Esophagus muscularis mucosa (tissue), 4 donors: Measurements from ENCODE around the gene INSR. TPM values are rescaled to one million over a fixed set of nuclear protein-coding genes. Genes with fewer than 3 reads are reported as not detected.

Source experiments
- DNase-seq: peaks from one replicate; pipeline ENCODE4 v3.0.0-alpha.2; 2017; ENCODE audit errors: extremely low spot score
- H3K27ac ChIP-seq, 4 donors: fragments of 200-600 bp; sonication (generic); replicated peaks in 1 of 4; 1 replicate in 3 of 4; 2 replicates in 1 of 4; pipeline ENCODE4 v1.5.1; 2016 to 2019; ENCODE audit warnings: mild to moderate bottlenecking in 1 of 4
- H3K27me3 ChIP-seq, 4 donors: fragments of 200-600 bp; sonication (generic); one replicate each; pipeline versions ENCODE4 v1.5.1 to v1.6.0; 2016 to 2019
- H3K36me3 ChIP-seq, 4 donors: fragments of 200-600 bp; sonication (generic); one replicate each; pipeline ENCODE4 v1.5.1; 2016 to 2019
- H3K4me1 ChIP-seq, 4 donors: fragments of 200-600 bp; sonication (generic); one replicate each; pipeline ENCODE4 v1.5.1; 2016 to 2019
- H3K4me3 ChIP-seq, 4 donors: fragments of 200-600 bp; sonication (generic); 1 replicate in 2 of 4; 2 replicates in 2 of 4; pipeline ENCODE4 v1.5.1; 2016 to 2019; ENCODE audit warnings: mild to moderate bottlenecking in 4 of 4, moderate library complexity in 1 of 4
- H3K9me3 ChIP-seq, 4 donors: fragments of 200-600 bp; sonication (generic); 1 replicate in 3 of 4; 2 replicates in 1 of 4; pipeline ENCODE4 v1.5.1; 2016 to 2019
- EP300 ChIP-seq: sonication (generic); formaldehyde crosslinking; IDR thresholded peaks from one replicate; pipeline ENCODE4 v1.6.1; 2017; ENCODE audit warnings: antibody characterized with exemption
- POLR2A ChIP-seq: fragments of 450-650 bp; IDR thresholded peaks from one replicate; pipeline ENCODE4 v1.6.1; 2017; ENCODE audit warnings: antibody characterized with exemption, moderate library complexity, mild to moderate bottlenecking, low read depth
- POLR2AphosphoS5 ChIP-seq, 2 donors: sonication (generic); formaldehyde crosslinking; IDR thresholded peaks; one replicate each; pipeline ENCODE4 v1.6.1; 2017; ENCODE audit warnings: antibody characterized with exemption in 2 of 2
- WGBS: methylation state at CpG from one replicate; pipeline ENCODE4 v1.1.5; 2018; 5-methylcytosine and 5-hydroxymethylcytosine counted together
- intact Hi-C: fragments of 100-400 bp; cut with DNase I; formaldehyde crosslinking; loops from one replicate; pipeline ENCODE4 v1.15.1; 2023
- total RNA-seq, 4 donors: library from RNA; depleted of rRNA; stranded (reverse); fragments of >200 nt; gene quantifications; one replicate each; pipeline versions ENCODE4 v1.1.0 to v1.2.1, GENCODE V29; 2016
- TF ChIP-seq, protein P1 (sequence below), 3 experiments: fragments of 200-600 bp in 2 of 3; fragments of 450-650 bp in 1 of 3; sonication (generic) in 2 of 3; IDR thresholded peaks; one replicate each; pipeline ENCODE4 v1.5.1; 2017 to 2019; ENCODE audit warnings: antibody characterized with exemption in 3 of 3, mild to moderate bottlenecking in 2 of 3, moderate library complexity in 1 of 3

The INSR gene
- total RNA-seq, 4 donors from 2014 or later: 72.3 to 143 (median 92.5) TPM

DNA sequence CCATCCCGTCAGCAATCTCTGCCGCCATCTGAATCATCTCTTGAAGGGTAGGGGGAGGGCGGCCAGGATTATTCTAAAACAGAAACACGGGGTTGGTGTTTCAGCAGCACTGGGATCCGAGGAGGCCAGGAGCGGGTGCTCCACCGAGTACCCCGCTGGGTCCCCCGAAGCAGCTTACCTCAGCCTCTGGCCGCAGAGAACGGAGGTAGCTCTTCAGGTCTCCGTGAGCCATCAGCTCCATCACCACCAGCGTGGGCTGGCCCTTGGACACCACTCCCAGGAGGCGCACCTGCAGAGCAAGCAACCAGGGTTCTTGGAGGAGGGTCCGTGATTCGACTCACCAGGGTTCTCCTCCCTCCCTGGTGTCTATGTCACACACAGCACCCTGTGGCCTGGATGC is 171.5 kb downstream of the INSR start:
- H3K36me3 ChIP-seq: peaks cover 53 to 96% (median 86%) of the 10 kb centered on the region in 4 donors
- 98% methylated on average over 15 of the region's 16 CpGs for WGBS
- no peaks in the 10 kb centered on the region for H3K27me3 ChIP-seq
- intact Hi-C loops: no loop called here
- TF ChIP-seq, protein P1, sequence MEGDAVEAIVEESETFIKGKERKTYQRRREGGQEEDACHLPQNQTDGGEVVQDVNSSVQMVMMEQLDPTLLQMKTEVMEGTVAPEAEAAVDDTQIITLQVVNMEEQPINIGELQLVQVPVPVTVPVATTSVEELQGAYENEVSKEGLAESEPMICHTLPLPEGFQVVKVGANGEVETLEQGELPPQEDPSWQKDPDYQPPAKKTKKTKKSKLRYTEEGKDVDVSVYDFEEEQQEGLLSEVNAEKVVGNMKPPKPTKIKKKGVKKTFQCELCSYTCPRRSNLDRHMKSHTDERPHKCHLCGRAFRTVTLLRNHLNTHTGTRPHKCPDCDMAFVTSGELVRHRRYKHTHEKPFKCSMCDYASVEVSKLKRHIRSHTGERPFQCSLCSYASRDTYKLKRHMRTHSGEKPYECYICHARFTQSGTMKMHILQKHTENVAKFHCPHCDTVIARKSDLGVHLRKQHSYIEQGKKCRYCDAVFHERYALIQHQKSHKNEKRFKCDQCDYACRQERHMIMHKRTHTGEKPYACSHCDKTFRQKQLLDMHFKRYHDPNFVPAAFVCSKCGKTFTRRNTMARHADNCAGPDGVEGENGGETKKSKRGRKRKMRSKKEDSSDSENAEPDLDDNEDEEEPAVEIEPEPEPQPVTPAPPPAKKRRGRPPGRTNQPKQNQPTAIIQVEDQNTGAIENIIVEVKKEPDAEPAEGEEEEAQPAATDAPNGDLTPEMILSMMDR (IDR thresholded peaks at IDR 0.05): no peak
- TF ChIP-seq POLR2A (no peak), EP300 (no peak), POLR2AphosphoS5 (IDR thresholded peaks at IDR 0.05) (no peak)
- no peak overlapping the region for H3K27ac ChIP-seq
- no peak overlapping the region for H3K4me3 ChIP-seq
- H3K9me3 ChIP-seq: peaks cover 0 to 22% (median 15%) of the 10 kb centered on the region in 4 donors
- no peaks in the 10 kb centered on the region for H3K4me1 ChIP-seq
- no peak for DNase-seq

DNA sequence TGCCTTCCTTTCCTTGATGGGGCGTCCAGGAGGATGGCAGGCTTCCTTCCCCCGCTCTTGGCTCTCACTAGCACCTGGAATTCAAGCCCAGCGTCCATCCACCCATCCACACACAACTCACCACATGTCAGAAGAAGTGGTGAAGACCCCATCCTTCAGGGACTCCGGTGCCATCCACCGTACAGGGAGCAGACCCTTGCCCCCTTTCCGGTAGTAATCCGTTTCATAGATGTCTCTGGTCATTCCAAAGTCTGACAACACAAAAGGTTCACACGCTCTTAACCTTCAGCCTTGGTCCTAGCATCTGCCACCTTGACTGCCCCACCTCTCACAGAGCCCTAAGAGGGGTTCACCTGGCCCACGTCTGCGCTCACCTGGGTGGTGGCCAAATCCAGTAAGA is 173.7 kb downstream of the INSR start:
- TF ChIP-seq, protein P1 (IDR thresholded peaks at IDR 0.05): no peak
- TF ChIP-seq POLR2A: no peak
- no peak for TF ChIP-seq POLR2AphosphoS5 (IDR thresholded peaks at IDR 0.05)
- no peak for TF ChIP-seq EP300
- Histone ChIP-seq H3K27ac (no peak overlapping the region), H3K4me1 (no peaks in the 10 kb centered on the region), H3K36me3 (peaks cover 30 to 95% (median 83%) of the 10 kb centered on the region in 4 donors), H3K9me3 (peaks cover 0 to 5% (median 2%) of the 10 kb centered on the region in 4 donors), H3K27me3 (no peaks in the 10 kb centered on the region), H3K4me3 (no peak overlapping the region)
- WGBS: 95% methylated on average over 10 of the region's 10 CpGs
- intact Hi-C loops: no loop called here
- no peak for DNase-seq

DNA sequence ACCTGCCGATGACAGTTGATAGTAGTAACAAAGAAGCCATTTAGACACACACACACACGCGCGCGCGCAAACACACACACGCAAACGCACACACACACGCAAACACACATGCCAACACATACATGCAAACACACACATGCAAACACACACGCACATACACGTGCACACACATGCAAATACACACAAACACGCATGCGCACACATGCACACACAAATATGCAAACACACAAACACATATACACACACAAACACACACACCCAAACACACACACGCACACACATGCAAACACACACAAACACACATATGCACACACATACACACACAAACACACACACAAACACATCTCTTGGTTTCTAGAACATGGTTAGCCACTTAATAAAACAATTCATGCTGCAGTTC is 174.6 kb downstream of the INSR start:
- DNase-seq: no peak
- no peaks in the 10 kb centered on the region for H3K27me3 ChIP-seq
- TF ChIP-seq, protein P1 (IDR thresholded peaks at IDR 0.05): no peak
- TF ChIP-seq POLR2A (no peak), EP300 (no peak)
- intact Hi-C loops: no loop called here
- H3K4me1 ChIP-seq: no peaks in the 10 kb centered on the region
- WGBS: 89% methylated on average over 13 of the region's 14 CpGs
- no peaks in the 10 kb centered on the region for H3K9me3 ChIP-seq
- H3K36me3 ChIP-seq: peaks cover 23 to 95% (median 80%) of the 10 kb centered on the region in 4 donors
- H3K27ac ChIP-seq: no peak overlapping the region
- no peak overlapping the region for H3K4me3 ChIP-seq

DNA sequence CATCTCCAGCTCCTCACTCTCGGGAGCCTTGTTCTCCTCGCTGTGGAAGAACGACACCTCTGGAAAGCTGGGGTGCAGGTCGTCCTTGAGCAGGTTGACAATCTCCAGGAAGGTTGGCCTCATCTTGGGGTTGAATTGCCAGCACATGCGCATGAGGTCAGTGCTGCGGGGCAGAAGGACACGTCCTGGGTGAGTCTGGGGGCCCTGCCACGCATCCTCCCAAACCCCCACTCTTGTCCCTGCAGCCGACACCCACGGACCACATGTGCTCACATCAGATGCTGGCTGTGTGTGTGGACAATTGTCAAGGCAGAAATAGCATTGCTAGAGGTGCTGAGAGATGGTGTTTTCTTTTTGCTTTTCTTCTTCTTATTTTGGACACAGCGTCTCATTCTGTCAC is 177.0 kb downstream of the INSR start:
- no peak for DNase-seq
- Histone ChIP-seq H3K36me3 (peaks cover 17 to 78% (median 64%) of the 10 kb centered on the region in 4 donors), H3K27ac (no peak overlapping the region), H3K9me3 (no peaks in the 10 kb centered on the region), H3K4me3 (no peak overlapping the region), H3K27me3 (no peaks in the 10 kb centered on the region), H3K4me1 (no peaks in the 10 kb centered on the region)
- no peak for TF ChIP-seq POLR2A
- TF ChIP-seq, protein P1 (IDR thresholded peaks at IDR 0.05): no peak
- WGBS: 88% methylated on average over 11 of the region's 11 CpGs
- intact Hi-C loops: no loop called here

DNA sequence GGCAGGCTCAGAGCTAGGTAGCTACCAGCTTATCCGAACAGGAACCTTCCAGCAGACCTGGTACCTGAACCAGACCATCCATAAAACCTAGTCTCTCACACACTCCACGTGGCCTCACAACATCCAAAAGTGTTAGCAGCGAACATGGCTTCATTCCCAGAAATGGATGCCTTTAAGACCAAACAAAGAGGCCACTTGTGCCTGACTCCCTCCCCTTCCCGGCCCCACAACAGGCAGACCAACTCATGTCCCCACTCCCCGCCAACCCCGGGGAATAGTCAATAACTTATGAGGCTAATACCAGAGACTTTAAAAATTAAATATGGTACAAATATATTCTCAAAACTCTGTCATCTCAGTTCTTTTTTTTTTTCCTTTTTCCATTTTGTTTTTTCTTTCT is 178.5 kb downstream of the INSR start:
- peaks cover 8 to 63% (median 48%) of the 10 kb centered on the region in 4 donors for H3K36me3 ChIP-seq
- TF ChIP-seq, protein P1 (IDR thresholded peaks at IDR 0.05): no peak
- TF ChIP-seq POLR2AphosphoS5 (IDR thresholded peaks at IDR 0.05): no peak
- no peak for TF ChIP-seq EP300
- no peak for TF ChIP-seq POLR2A
- 82% methylated on average over 6 of the region's 6 CpGs for WGBS

More for the DNA sequence above, 178.5 kb downstream of the INSR start:
- Histone ChIP-seq H3K4me1 (no peaks in the 10 kb centered on the region), H3K4me3 (no peak overlapping the region), H3K9me3 (no peaks in the 10 kb centered on the region), H3K27ac (no peak overlapping the region), H3K27me3 (no peaks in the 10 kb centered on the region)
- no peak for DNase-seq
- intact Hi-C loops: no loop called here
